Liver (tissue), 9 donors: ENCODE measurements around the gene OR13G1. TPM values are rescaled to one million over a fixed set of nuclear protein-coding genes. Genes with fewer than 3 reads are reported as not detected.
A peak's percentile ranks its signal among the peaks of the same experiment; 100 is the strongest.

Source experiments
- DNase-seq: peaks from one replicate; pipeline ENCODE4 v3.0.0-alpha.2; 2017; ENCODE audit warnings: low spot score
- H3K27ac ChIP-seq, 2 donors: one replicate each; pipeline ENCODE4 v1.7.0; 2013; ENCODE audit warnings: inconsistent platforms in 2 of 2, low read length in 2 of 2, control low read depth in 1 of 2, low read depth in 1 of 2, mild to moderate bottlenecking in 1 of 2
- H3K27me3 ChIP-seq, 4 donors: one replicate each; pipeline versions ENCODE4 v1.6.1 to v1.7.0; 2013; ENCODE audit warnings: low read length in 3 of 4, inconsistent platforms in 1 of 4, mild to moderate bottlenecking in 1 of 4, moderate library complexity in 1 of 4; ENCODE audit not compliant: control insufficient read depth in 4 of 4, insufficient read depth in 4 of 4
- H3K36me3 ChIP-seq, 4 donors: one replicate each; pipeline versions ENCODE4 v1.6.1 to v1.7.0; 2013; ENCODE audit warnings: low read length in 3 of 4, mild to moderate bottlenecking in 3 of 4, low read depth in 1 of 4, moderate library complexity in 1 of 4; ENCODE audit not compliant: control insufficient read depth in 4 of 4, insufficient read depth in 3 of 4
- H3K4me1 ChIP-seq, 4 donors: one replicate each; pipeline versions ENCODE4 v1.6.1 to v1.7.0; 2013; ENCODE audit warnings: low read length in 3 of 4, mild to moderate bottlenecking in 3 of 4, moderate library complexity in 1 of 4; ENCODE audit not compliant: control insufficient read depth in 4 of 4, insufficient read depth in 4 of 4
- H3K4me3 ChIP-seq, 3 donors: one replicate each; pipeline versions ENCODE4 v1.6.1 to v1.7.0; 2013; ENCODE audit warnings: low read length in 3 of 3, control low read depth in 1 of 3, low read depth in 1 of 3, mild to moderate bottlenecking in 1 of 3
- H3K9ac ChIP-seq, 2 donors: one replicate each; pipeline ENCODE4 v1.7.0; 2013; ENCODE audit warnings: low read length in 2 of 2, mild to moderate bottlenecking in 2 of 2, moderate library complexity in 2 of 2, control low read depth in 1 of 2, low read depth in 1 of 2
- H3K9me3 ChIP-seq, 4 donors: one replicate each; pipeline versions ENCODE4 v1.6.1 to v1.7.0; 2013; ENCODE audit warnings: low read length in 3 of 4; ENCODE audit not compliant: control insufficient read depth in 4 of 4
- ATF3 ChIP-seq: IDR thresholded peaks from 2 replicates; pipeline ENCODE4 v1.6.1; 2016; ENCODE audit warnings: antibody characterized with exemption
- CTCF ChIP-seq: fragments of 150-350 bp; IDR thresholded peaks from 2 replicates; pipeline ENCODE4 v1.5.1; 2017; ENCODE audit warnings: improper control_type of control experiment, low read depth, low read length; ENCODE audit not compliant: missing input control
- FOXA1 ChIP-seq: IDR thresholded peaks from 2 replicates; pipeline ENCODE4 v1.6.1; 2016; ENCODE audit warnings: antibody characterized with exemption
- FOXA2 ChIP-seq: IDR thresholded peaks from 2 replicates; pipeline ENCODE4 v1.6.1; 2016; ENCODE audit warnings: antibody characterized with exemption
- GABPA ChIP-seq, 2 donors: IDR thresholded peaks in 1 of 2; conservative IDR thresholded peaks in 1 of 2; 2 replicates each; pipeline ENCODE4 v1.6.1; 2016; ENCODE audit warnings: antibody characterized with exemption in 2 of 2, mild to moderate bottlenecking in 1 of 2, moderate library complexity in 1 of 2
- HNF4A ChIP-seq, 2 donors: conservative IDR thresholded peaks; 2 replicates each; pipeline ENCODE4 v1.6.1; 2016; ENCODE audit warnings: antibody characterized with exemption in 2 of 2, mild to moderate bottlenecking in 2 of 2
- HNF4G ChIP-seq: IDR thresholded peaks from 2 replicates; pipeline ENCODE4 v1.6.1; 2016; ENCODE audit warnings: antibody characterized with exemption
- JUND ChIP-seq, 2 donors: IDR thresholded peaks; 2 replicates each; pipeline ENCODE4 v1.6.1; 2016; ENCODE audit warnings: antibody characterized with exemption in 2 of 2
- MAX ChIP-seq: IDR thresholded peaks from 2 replicates; pipeline ENCODE4 v1.6.1; 2016; ENCODE audit warnings: antibody characterized with exemption
- NR2F2 ChIP-seq: IDR thresholded peaks from 2 replicates; pipeline ENCODE4 v1.6.1; 2016; ENCODE audit warnings: antibody characterized with exemption
- RAD21 ChIP-seq, 2 donors: IDR thresholded peaks; 2 replicates each; pipeline ENCODE4 v1.6.1; 2016; ENCODE audit warnings: antibody characterized with exemption in 2 of 2, mild to moderate bottlenecking in 2 of 2
- SP1 ChIP-seq: IDR thresholded peaks from 2 replicates; pipeline ENCODE4 v1.6.1; 2018; ENCODE audit warnings: antibody characterized with exemption, mild to moderate bottlenecking
- TAF1 ChIP-seq: conservative IDR thresholded peaks from 2 replicates; pipeline ENCODE4 v1.6.1; 2016; ENCODE audit warnings: antibody characterized with exemption, mild to moderate bottlenecking
- YY1 ChIP-seq: IDR thresholded peaks from 2 replicates; pipeline ENCODE4 v1.6.1; 2016; ENCODE audit warnings: antibody characterized with exemption, mild to moderate bottlenecking
- ZBTB33 ChIP-seq: IDR thresholded peaks from 2 replicates; pipeline ENCODE4 v1.6.1; 2016; ENCODE audit warnings: antibody characterized with exemption
- WGBS: extraction: QIAGEN DNeasy Blood & Tissue Kit; methylation state at CpG from one replicate; pipeline ENCODE4 v1.1.7; 2013; 5-methylcytosine and 5-hydroxymethylcytosine counted together
- polyA plus RNA-seq, 2 donors: library from polyadenylated mRNA; stranded (reverse) in 1 of 2; unstranded in 1 of 2; fragments of 200-250 nt in 1 of 2; fragments of >200 nt in 1 of 2; fragmentation: Nextera tagmentation in 1 of 2; extraction: Ambion mirVana in 1 of 2; gene quantifications; one replicate each; pipeline versions ENCODE4 v1.2.1 to v1.2.3, GENCODE V29; 2013 to 2015
- total RNA-seq, 2 donors: library from RNA; depleted of rRNA; stranded (reverse); fragments of >200 nt; gene quantifications; one replicate each; pipeline ENCODE4 v1.2.3, GENCODE V29; 2014
- TF ChIP-seq, protein P1 (sequence below): IDR thresholded peaks from 2 replicates; pipeline ENCODE4 v1.6.1; 2016; ENCODE audit warnings: antibody characterized with exemption, mild to moderate bottlenecking
- donor health status: healthy.
- donor health status: healthy.
- donor health status: healthy.
- donor health status: healthy.
- donor health status: healthy.

OR13G1 gene
- total and polyA plus RNA-seq, 4 donors: not detected

GRCh38 chr1:247642742-247643141, 36.8 kb downstream of the OR13G1 start:
- 70% methylated on average over 5 of the region's 5 CpGs for WGBS
- no peak for TF ChIP-seq TAF1
- peaks cover 0 to 2% (median 0%) of the 10 kb centered on the region in 4 donors for H3K27me3 ChIP-seq
- H3K9ac ChIP-seq: no peak overlapping the region
- no peak overlapping the region for H3K4me3 ChIP-seq
- no peak overlapping the region for H3K27ac ChIP-seq
- no peaks in the 10 kb centered on the region for H3K4me1 ChIP-seq
- H3K36me3 ChIP-seq: no peaks in the 10 kb centered on the region
- no peak for DNase-seq
- no peaks in the 10 kb centered on the region for H3K9me3 ChIP-seq

DNA sequence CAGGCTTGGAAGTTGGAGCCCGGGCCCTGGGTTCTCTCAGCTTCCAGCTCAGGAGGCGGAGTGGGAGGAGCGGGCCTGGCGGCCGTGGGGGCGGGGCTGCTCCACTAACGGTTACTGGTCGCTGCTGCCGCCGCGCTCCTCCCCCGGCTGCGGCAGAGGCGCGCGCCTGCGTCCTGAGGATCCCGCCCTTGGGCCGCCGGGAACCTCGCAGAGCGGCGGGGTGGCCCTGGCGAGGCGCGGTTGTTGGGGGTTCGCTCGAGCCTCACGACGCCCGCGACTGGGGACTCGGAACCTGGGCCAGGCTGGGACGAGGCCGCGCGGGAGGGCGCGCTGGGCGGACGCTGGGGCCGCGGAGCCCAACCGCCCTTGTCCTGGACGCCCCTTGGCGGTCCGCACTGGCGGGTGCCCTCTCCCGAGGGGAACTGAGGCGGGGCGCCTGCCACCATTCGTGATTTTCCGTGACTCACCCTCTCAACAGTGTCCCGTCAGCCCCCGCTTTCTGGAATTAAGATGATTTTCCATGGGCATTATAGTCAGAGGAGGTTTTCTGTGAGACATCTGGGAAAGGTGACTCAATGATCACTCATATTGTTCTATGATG, 40.1 kb downstream of the OR13G1 start:
- Histone ChIP-seq H3K27ac (no peak overlapping the region), H3K9ac (no peak overlapping the region), H3K4me1 (no peaks in the 10 kb centered on the region), H3K27me3 (peaks cover 0 to 2% (median 0%) of the 10 kb centered on the region in 4 donors), H3K36me3 (no peaks in the 10 kb centered on the region), H3K9me3 (no peaks in the 10 kb centered on the region), H3K4me3 (peak overlapping the region in 2 of 3 donors; percentile 14 to 26)
- no peak for TF ChIP-seq ATF3
- TF ChIP-seq TAF1: no peak
- no peak for TF ChIP-seq ZBTB33
- TF ChIP-seq HNF4A (conservative IDR thresholded peaks at IDR 0.05): no peak
- TF ChIP-seq HNF4G: no peak
- no peak for TF ChIP-seq NR2F2
- no peak for TF ChIP-seq SP1
- no peak for TF ChIP-seq GABPA (IDR thresholded peaks at IDR 0.05 in 1 of 2, conservative IDR thresholded peaks at IDR 0.05 in 1 of 2)
- no peak for TF ChIP-seq JUND (IDR thresholded peaks at IDR 0.05)
- TF ChIP-seq CTCF: no peak
- TF ChIP-seq, protein P1, sequence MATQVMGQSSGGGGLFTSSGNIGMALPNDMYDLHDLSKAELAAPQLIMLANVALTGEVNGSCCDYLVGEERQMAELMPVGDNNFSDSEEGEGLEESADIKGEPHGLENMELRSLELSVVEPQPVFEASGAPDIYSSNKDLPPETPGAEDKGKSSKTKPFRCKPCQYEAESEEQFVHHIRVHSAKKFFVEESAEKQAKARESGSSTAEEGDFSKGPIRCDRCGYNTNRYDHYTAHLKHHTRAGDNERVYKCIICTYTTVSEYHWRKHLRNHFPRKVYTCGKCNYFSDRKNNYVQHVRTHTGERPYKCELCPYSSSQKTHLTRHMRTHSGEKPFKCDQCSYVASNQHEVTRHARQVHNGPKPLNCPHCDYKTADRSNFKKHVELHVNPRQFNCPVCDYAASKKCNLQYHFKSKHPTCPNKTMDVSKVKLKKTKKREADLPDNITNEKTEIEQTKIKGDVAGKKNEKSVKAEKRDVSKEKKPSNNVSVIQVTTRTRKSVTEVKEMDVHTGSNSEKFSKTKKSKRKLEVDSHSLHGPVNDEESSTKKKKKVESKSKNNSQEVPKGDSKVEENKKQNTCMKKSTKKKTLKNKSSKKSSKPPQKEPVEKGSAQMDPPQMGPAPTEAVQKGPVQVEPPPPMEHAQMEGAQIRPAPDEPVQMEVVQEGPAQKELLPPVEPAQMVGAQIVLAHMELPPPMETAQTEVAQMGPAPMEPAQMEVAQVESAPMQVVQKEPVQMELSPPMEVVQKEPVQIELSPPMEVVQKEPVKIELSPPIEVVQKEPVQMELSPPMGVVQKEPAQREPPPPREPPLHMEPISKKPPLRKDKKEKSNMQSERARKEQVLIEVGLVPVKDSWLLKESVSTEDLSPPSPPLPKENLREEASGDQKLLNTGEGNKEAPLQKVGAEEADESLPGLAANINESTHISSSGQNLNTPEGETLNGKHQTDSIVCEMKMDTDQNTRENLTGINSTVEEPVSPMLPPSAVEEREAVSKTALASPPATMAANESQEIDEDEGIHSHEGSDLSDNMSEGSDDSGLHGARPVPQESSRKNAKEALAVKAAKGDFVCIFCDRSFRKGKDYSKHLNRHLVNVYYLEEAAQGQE: no peak
- TF ChIP-seq FOXA2: no peak
- TF ChIP-seq MAX: no peak
- no peak for TF ChIP-seq FOXA1
- TF ChIP-seq YY1: no peak
- TF ChIP-seq RAD21 (IDR thresholded peaks at IDR 0.05): no peak
- 14% methylated on average over 55 of the region's 55 CpGs for WGBS
- peak; percentile 77 for DNase-seq
